GM18861 (cell line): Measurements from ENCODE around the gene CLEC2B.

ENCODE experiments used
- ATAC-seq: cut with Tn5 transposase; IDR thresholded peaks from one replicate; pipeline ENCODE4 v1.9.1; 2021; ENCODE audit not compliant: unreplicated experiment

The CLEC2B gene

DNA sequence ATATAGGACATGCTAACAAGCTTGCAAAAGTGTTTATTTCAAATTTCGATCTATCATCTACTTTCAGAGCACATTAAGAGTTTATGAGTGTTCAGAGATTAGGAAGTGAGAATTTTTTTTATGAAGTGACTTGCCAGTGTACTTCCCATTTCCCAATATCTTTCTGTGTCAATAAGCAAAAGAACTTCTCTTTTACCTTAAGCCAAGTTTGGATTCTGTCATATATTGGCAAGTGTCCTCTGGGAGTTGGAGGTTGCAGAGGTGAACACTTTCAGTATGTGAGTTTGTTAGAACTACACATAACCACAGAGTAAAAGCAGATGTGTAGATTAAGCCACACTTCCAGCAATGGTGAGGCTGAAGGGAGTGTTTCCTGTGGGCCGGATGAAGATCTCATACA, 58.5 kb downstream of the CLEC2B start:
- ATAC-seq = no peak

DNA sequence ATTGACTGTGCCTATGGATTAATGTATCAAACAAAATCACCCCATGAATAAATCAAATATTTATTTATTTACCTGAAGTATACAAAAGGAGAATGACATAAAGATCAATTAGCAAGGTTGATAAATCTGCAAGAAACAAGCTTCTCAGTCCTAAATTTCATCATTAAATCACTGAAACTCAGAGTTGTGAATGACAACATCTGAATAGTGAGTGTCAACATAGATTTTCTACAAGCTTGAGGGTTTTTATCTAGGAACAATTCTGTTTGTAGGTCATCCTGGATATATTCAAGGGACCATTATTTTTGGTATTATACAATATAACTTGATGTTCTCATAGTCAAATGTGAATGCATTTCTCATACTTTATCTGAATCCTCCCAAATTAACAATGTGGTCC, 59.3 kb downstream of the CLEC2B start:
- ATAC-seq = no peak

DNA sequence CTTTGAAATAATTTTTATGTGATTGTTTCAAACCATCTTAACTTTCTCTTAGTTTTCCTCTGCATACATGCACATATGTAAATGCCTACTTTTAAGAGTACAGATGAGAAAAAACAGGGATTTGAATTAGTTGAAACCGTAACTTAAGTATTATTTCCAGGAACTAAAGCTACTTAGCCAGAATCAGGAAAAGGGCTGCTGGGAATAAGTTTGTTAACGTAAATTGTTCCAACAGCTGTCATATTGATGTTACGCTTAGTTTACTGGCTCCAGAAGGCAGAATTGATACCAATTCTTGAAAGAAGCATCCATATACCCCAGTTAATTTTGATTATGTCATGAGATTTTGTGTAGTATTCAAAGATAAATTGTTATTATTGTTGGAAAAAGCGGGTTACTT, 59.8 kb downstream of the CLEC2B start:
- ATAC-seq = no peak

DNA sequence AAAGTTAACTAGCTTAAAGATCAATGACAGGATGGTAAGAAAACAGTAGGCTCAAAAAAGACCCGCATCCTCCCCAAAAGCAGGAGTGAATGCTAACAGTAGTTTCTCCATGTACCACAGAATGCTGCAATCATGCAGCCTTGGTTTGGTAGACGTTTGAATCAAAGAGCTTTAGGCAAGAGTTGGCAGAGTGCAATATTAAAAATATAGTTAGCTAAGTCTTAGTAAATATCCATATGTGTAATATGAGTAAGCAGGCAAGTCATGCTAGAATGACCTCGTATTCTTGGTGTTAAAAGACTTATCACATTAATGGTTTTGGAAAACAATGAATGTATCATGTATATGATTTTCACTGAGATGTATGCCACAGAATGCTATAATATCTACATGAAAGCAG, 60.6 kb downstream of the CLEC2B start:
- no peak for ATAC-seq

DNA sequence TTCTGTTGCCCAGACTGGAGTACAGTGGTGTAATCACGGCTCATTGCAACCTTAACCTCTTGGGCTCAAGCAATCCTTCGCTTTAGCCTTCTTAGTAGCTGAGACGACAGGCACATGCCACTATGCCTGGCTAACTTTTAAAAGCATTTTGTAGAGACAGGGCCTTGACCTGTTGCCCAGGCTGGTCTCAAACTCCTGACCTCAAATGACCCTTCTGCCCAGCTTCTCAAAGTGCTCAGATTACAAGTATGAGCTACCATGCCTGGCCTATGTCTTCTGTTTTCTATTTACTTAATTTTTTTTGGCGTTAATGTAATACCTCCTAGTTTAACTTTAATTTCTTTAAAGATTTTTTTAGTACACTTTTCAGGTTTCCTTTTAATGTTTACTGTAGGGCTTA, 62.4 kb downstream of the CLEC2B start:
- ATAC-seq = no peak

DNA sequence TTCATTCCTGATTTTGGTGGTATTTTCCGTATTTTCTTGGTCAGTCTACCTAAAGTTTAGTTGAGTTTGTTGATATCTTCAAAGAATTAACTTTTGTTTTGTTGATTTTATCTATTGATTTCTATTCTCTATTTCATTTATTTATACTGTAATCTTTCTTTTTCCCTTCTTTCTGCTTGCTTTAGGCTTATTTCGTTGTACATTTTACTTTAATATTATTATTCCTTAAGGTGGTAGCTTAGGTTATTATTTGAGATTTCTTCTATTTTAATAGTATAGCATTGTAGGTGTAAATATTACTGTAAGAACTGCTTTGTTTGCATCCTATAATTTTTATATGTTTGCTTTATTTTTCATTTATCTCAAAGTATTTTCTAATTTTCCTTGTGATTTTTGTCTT, 63.3 kb downstream of the CLEC2B start:
- ATAC-seq = no peak
